GM12878 (cell line): Measurements from ENCODE around the gene EIF3B. TPM values are rescaled to one million over a fixed set of nuclear protein-coding genes. Genes with fewer than 3 reads are reported as not detected.
"Not testable (repeated sequence)": the region's sequence is repeated elsewhere in the genome, so short reads cannot be mapped to it uniquely, and the experiment has no call there.

Experiments
- ATAC-seq: fragments of 200-7000 bp; cut with Tn5 transposase; 3 replicates; pipeline ENCODE4 v1.9.1; 2020; ENCODE audit warnings: mild to moderate bottlenecking, moderate library complexity
- BruUV-seq: library from RNA; stranded (reverse); fragments of 400-500 nt; replicated peaks from 2 replicates; lab custom pipeline; 2021; lab: Mats Ljungman, UMichigan
- CTCF ChIA-PET: fragments of 300-600 bp; sonication (Branson Sonifier 250); formaldehyde crosslinking; extraction: SDS; loops from one replicate; lab custom pipeline; 2021; ENCODE audit warnings: inconsistent platforms; lab: Yijun Ruan, JAX
- POLR2A ChIA-PET: fragments of 350-600 bp; formaldehyde crosslinking; extraction: SDS; loops from one replicate; lab custom pipeline; 2021; ENCODE audit warnings: inconsistent platforms; lab: Charles Lee
- RAD21 ChIA-PET: fragments of 300-600 bp; sonication (Branson Sonifier 250); formaldehyde crosslinking; loops from one replicate; lab custom pipeline; 2023; ENCODE audit warnings: antibody characterized with exemption; ENCODE audit not compliant: unreplicated experiment; lab: Charles Lee
- SMC1A ChIA-PET: fragments of 300-600 bp; sonication (Branson Sonifier 250); formaldehyde crosslinking; loops from one replicate; lab custom pipeline; 2023; ENCODE audit not compliant: unreplicated experiment, uncharacterized antibody; lab: Charles Lee
- DNase-seq: peaks from one replicate; pipeline ENCODE4 v3.0.0-alpha.2; 2011; ENCODE audit warnings: low read depth, low spot score
- FAIRE-seq: peaks from 3 replicates; lab custom pipeline; 2011; peaks lifted over from hg19 to GRCh38; lab: Jason Lieb, UNC
- H2AFZ ChIP-seq: 2 replicates; pipeline ENCODE4 v1.6.0; 2011; ENCODE audit warnings: low read depth, low read length, control low read depth; ENCODE audit not compliant: control insufficient read depth
- H3K27ac ChIP-seq: 2 replicates; pipeline ENCODE4 v1.5.1; 2011; ENCODE audit warnings: control low read depth; ENCODE audit not compliant: control insufficient read depth, insufficient read depth
- H3K27me3 ChIP-seq, 2 experiments: replicated peaks in 1 of 2; 2 replicates each; pipeline versions ENCODE4 v1.6.0 to v1.6.1; 2011; ENCODE audit warnings: low read length in 1 of 2; ENCODE audit not compliant: control insufficient read depth in 2 of 2, insufficient read depth in 2 of 2
- H3K36me3 ChIP-seq, 2 experiments: 2 replicates each; pipeline ENCODE4 v1.5.1; 2011; ENCODE audit warnings: low read length in 1 of 2; ENCODE audit not compliant: control insufficient read depth in 2 of 2, insufficient read depth in 2 of 2
- H3K4me1 ChIP-seq: 2 replicates; pipeline ENCODE4 v1.6.1; 2011; ENCODE audit warnings: mild to moderate bottlenecking, low read length, moderate library complexity, mixed read lengths; ENCODE audit not compliant: control insufficient read depth, insufficient read depth
- H3K4me2 ChIP-seq: 2 replicates; pipeline ENCODE4 v1.6.0; 2011; ENCODE audit warnings: control low read depth; ENCODE audit not compliant: control insufficient read depth, insufficient read depth
- H3K4me3 ChIP-seq: fragments of 200-600 bp; sonication (generic); 2 replicates; pipeline ENCODE4 v1.5.1; 2016
- H3K79me2 ChIP-seq: 2 replicates; pipeline ENCODE4 v1.6.0; 2011; ENCODE audit warnings: low read length; ENCODE audit not compliant: control insufficient read depth, insufficient read depth
- H3K9ac ChIP-seq: 2 replicates; pipeline ENCODE4 v1.8.0; 2011; ENCODE audit warnings: low read length, control low read depth, mixed read lengths; ENCODE audit not compliant: control insufficient read depth, insufficient read depth
- H3K9me3 ChIP-seq: replicated peaks from 3 replicates; pipeline ENCODE4 v1.5.1; 2011; ENCODE audit warnings: mild to moderate bottlenecking, low read length; ENCODE audit not compliant: control insufficient read depth, insufficient read depth
- H4K20me1 ChIP-seq: 2 replicates; pipeline ENCODE4 v1.6.0; 2011; ENCODE audit not compliant: control insufficient read depth, insufficient read depth
- CBX3 ChIP-seq: fragments of 200-600 bp; sonication (generic); IDR thresholded peaks from 2 replicates; pipeline ENCODE4 v1.6.1; 2016; ENCODE audit warnings: low read depth, borderline replicate concordance
- MTA3 ChIP-seq: IDR thresholded peaks from 2 replicates; pipeline ENCODE4 v1.6.1; 2012; ENCODE audit warnings: low read length, inconsistent platforms, borderline replicate concordance
- PRDM15 ChIP-seq: fragments of 450-650 bp; formaldehyde crosslinking; IDR thresholded peaks from 2 replicates; pipeline ENCODE4 v1.4.0; 2020; ENCODE audit warnings: mild to moderate bottlenecking, moderate library complexity
- SMARCA5 ChIP-seq: fragments of 450-650 bp; IDR thresholded peaks from 2 replicates; pipeline ENCODE4 v1.6.1; 2017; ENCODE audit warnings: mild to moderate bottlenecking
- TARDBP ChIP-seq: IDR thresholded peaks from 2 replicates; pipeline ENCODE4 v1.6.1; 2016; ENCODE audit warnings: borderline replicate concordance
- ZNF207 ChIP-seq: fragments of 450-650 bp; IDR thresholded peaks from 2 replicates; pipeline ENCODE4 v1.6.1; 2014; ENCODE audit warnings: antibody characterized with exemption, mild to moderate bottlenecking, borderline replicate concordance
- ZNF217 ChIP-seq: fragments of 450-650 bp; IDR thresholded peaks from 2 replicates; pipeline ENCODE4 v1.6.1; 2017; ENCODE audit warnings: antibody characterized with exemption, mild to moderate bottlenecking
- WGBS: methylation state at CpG from one replicate; pipeline ENCODE4 v1.1.6; 2016; ENCODE audit warnings: low lambda C conversion rate; ENCODE audit not compliant: insufficient replicate concordance, insufficient coverage; ENCODE audit errors: missing lambda C conversion rate; 5-methylcytosine and 5-hydroxymethylcytosine counted together
- in situ Hi-C: fragments of 300-500 bp; cut with MboI; formaldehyde crosslinking; loops from 9 replicates; pipeline ENCODE4 v1.14.3; 2018; ENCODE audit warnings: mixed read lengths
- intact Hi-C: fragments of 100-400 bp; cut with micrococcal nuclease; formaldehyde crosslinking; loops from one replicate; pipeline ENCODE4 v1.14.2; 2022; ENCODE audit not compliant: unreplicated experiment
- polyA plus RNA-seq, 11 experiments: library from polyadenylated mRNA; depleted of rRNA in 4 of 11; unstranded in 6 of 11; stranded (reverse) in 5 of 11; fragments of >200 nt; fragmentation: Nextera tagmentation in 4 of 11; fragmentation: Illumina TruSeq in 1 of 11; extraction: Ambion mirVana in 4 of 11; extraction: Trizol in 1 of 11; gene quantifications; 1 replicate in 1 of 11; 2 replicates in 10 of 11; pipeline versions ENCODE4 v1.2.1 to v1.2.3, GENCODE V29; 2011 to 2016; ENCODE audit warnings: inconsistent platforms in 2 of 11, missing spikeins in 2 of 11, low read depth in 1 of 11
- total RNA-seq, 4 experiments: library from RNA; depleted of rRNA in 3 of 4; stranded (reverse); fragments of >200 nt in 3 of 4; fragmentation: Illumina TruSeq in 1 of 4; extraction: Trizol in 1 of 4; gene quantifications; 2 replicates each; pipeline versions ENCODE4 v1.2.1 to v1.2.3, GENCODE V29; 2013 to 2021

EIF3B gene
- total and polyA plus RNA-seq, 10 of the 15 experiments (the other 5 are each of a cell fraction or from before 2014, with no cell fraction given) = 17.6 to 275 (median 153) TPM

- TF ChIP-seq PRDM15 (CRISPR knock-in tag) (no peak), ZNF217 (no peak), CBX3 (no peak), ZNF207 (no peak), MTA3 (no peak), TARDBP (no peak), SMARCA5 (no peak)
Measured at GRCh38 chr7:2388637-2388954, 34.0 kb downstream of the EIF3B start (continued).

- H3K4me2 ChIP-seq, FAIRE-seq, H3K36me3 ChIP-seq, H3K9me3 ChIP-seq, in situ Hi-C loops, DNase-seq, H3K4me3 ChIP-seq, H3K79me2 ChIP-seq, CTCF ChIA-PET, H3K27ac ChIP-seq, H3K4me1 ChIP-seq, POLR2A ChIA-PET, RAD21 ChIA-PET, BruUV-seq, intact Hi-C loops, H4K20me1 ChIP-seq, ATAC-seq, H3K9ac ChIP-seq, H2AFZ ChIP-seq, H3K27me3 ChIP-seq, SMC1A ChIA-PET: not testable (repeated sequence)
- WGBS = 77% methylated on average over 16 of the region's 16 CpGs
Measured at GRCh38 chr7:2390020-2390816, 35.6 kb downstream of the EIF3B start.
